ENCODE data around the gene IMMP2L.

- TF ChIP-seq CTCF (conservative IDR thresholded peaks at IDR 0.05; ENCODE audit: low read depth, low read length), result no peak
- no peak for TF ChIP-seq EZH2 (IDR thresholded peaks at IDR 0.05; ENCODE audit: low read length, unreplicated experiment)
Observed at GRCh38 chr7:110889335-110889734, 673.0 kb downstream of the IMMP2L start.
